GM19455 (cell line): Measurements from ENCODE around the gene S100Z.
"Not testable (repeated sequence)": the region's sequence is repeated elsewhere in the genome, so short reads cannot be mapped to it uniquely, and the experiment has no call there.

Experiments used
- ATAC-seq: cut with Tn5 transposase; IDR thresholded peaks from one replicate; pipeline ENCODE4 v1.9.1; 2021; ENCODE audit not compliant: unreplicated experiment

Gene S100Z

GRCh38 chr5:76822105-76822731 is 27.6 kb upstream of the S100Z start:
- not testable (repeated sequence) for ATAC-seq

- not testable (repeated sequence) for ATAC-seq
Observed at GRCh38 chr5:76826416-76826815, 23.4 kb upstream of the S100Z start.

GRCh38 chr5:76831110-76831452 is 18.7 kb upstream of the S100Z start:
- ATAC-seq: no peak

- ATAC-seq: no peak
Observed at GRCh38 chr5:76836181-76836580, 13.6 kb upstream of the S100Z start.

- no peak for ATAC-seq
Observed at GRCh38 chr5:76836585-76836984, 13.2 kb upstream of the S100Z start.

- no peak for ATAC-seq
Observed at GRCh38 chr5:76838481-76839261, 11.1 kb upstream of the S100Z start.

- ATAC-seq: no peak
Observed at GRCh38 chr5:76841361-76841760, 8.5 kb upstream of the S100Z start.

GRCh38 chr5:76845890-76846289 is 3.9 kb upstream of the S100Z start:
- ATAC-seq: no peak

GRCh38 chr5:76850543-76851145 is 830 bp downstream of the S100Z start:
- no peak for ATAC-seq

GRCh38 chr5:76851728-76852369 is 2.0 kb downstream of the S100Z start:
- no peak for ATAC-seq

GRCh38 chr5:76852772-76853171 is 3.0 kb downstream of the S100Z start:
- ATAC-seq: no peak

GRCh38 chr5:76853741-76854140 is 3.9 kb downstream of the S100Z start:
- not testable (repeated sequence) for ATAC-seq

GRCh38 chr5:76854644-76855043 is 4.8 kb downstream of the S100Z start:
- no peak for ATAC-seq

GRCh38 chr5:76855501-76855900 is 5.7 kb downstream of the S100Z start:
- not testable (repeated sequence) for ATAC-seq

GRCh38 chr5:76855961-76856360 is 6.1 kb downstream of the S100Z start:
- ATAC-seq: no peak

GRCh38 chr5:76856800-76857199 is 7.0 kb downstream of the S100Z start:
- ATAC-seq: not testable (repeated sequence)

- ATAC-seq: no peak
Observed at GRCh38 chr5:76859591-76860247, 9.9 kb downstream of the S100Z start.

- no peak for ATAC-seq
Observed at GRCh38 chr5:76861612-76862011, 11.8 kb downstream of the S100Z start.

- no peak for ATAC-seq
Observed at GRCh38 chr5:76863001-76863400, 13.2 kb downstream of the S100Z start.

GRCh38 chr5:76866503-76866902 is 16.7 kb downstream of the S100Z start:
- ATAC-seq: no peak

- ATAC-seq: no peak
Observed at GRCh38 chr5:76867038-76867437, 17.2 kb downstream of the S100Z start.
